Activated CD4-positive, alpha-beta T cell treated with anti-CD3 and anti-CD28 coated beads for 24 hours (primary cell): ENCODE results near the gene TAF1C.

Experiments used
- DNase-seq, 2 donors: peaks; one replicate each; pipeline ENCODE4 v3.0.0-alpha.2; 2020; ENCODE audit warnings: low read depth in 2 of 2

Gene TAF1C

GRCh38 chr16:84161037-84161436 lies 25.8 kb downstream of the TAF1C start:
- no peak for DNase-seq

DNA sequence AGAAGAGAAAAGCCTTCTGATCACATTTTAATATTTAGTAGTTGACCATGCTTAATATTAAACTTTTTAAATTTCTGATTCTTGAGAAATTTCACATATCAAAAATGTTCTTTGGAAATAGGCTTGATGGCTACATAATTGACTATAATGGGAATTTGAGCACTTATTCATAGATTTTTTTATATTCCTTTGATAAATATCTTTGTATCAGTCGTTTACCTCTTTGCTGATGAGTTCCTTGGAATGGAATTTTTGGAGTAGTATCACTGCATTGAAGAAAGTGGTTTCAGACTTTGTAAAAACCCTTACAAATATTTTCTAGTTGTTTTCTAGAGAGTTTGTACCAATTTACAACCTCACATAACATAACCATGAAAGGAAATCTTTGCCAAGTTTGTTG lies 27.1 kb downstream of the TAF1C start:
- DNase-seq: no peak

- no peak for DNase-seq
These were observed 27.9 kb downstream of the TAF1C start for GRCh38 chr16:84159007-84159406.

GRCh38 chr16:84156342-84156784 lies 30.5 kb downstream of the TAF1C start:
- no peak for DNase-seq

DNA sequence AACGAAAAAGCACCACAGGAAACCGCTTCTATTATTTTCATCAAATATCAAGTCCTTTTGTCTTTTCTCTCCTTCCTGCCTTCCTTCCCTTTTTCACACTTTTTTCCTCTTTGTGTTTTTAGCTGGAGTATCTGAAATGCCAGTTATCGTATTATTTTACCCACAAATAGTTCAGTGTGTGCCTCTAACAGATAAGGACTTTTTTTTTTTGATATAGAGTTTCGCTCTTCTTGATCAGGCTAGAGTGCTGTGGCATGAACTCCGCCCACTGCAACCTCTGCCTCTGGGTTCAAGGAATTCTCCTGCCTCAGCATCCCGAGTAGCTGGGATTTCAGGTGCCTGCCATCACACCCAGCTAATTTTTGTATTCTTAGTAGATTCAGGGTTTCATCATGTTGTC lies 31.1 kb downstream of the TAF1C start:
- DNase-seq: no peak

GRCh38 chr16:84155226-84155625 lies 31.6 kb downstream of the TAF1C start:
- DNase-seq: no peak

- no peak for DNase-seq
These were observed 33.1 kb downstream of the TAF1C start for GRCh38 chr16:84153660-84154214.

DNA sequence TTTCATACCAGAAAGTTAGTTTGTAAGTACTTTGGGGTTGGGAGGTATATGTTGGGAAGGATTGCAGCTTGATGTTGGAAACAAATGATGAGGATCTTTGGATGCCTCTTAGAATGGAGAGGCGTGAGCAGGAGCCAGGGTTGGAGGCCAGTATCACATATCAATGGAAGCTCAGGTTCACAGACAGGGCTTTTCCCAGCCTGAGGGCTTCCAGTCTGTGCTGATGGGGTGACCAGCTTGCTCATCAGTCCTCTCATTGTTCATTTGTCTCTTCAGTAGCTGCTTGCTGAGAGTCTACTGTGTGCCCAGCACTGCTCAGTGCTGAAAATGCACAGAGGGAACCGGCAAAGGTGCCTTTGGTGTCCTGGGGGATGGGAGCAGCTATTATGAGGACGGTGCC lies 35.9 kb downstream of the TAF1C start:
- DNase-seq: no peak

GRCh38 chr16:84144859-84145639 lies 41.8 kb downstream of the TAF1C start, which contains the start of the genes DNAAF1 and HSDL1:
TSS of gene DNAAF1 (plus strand) at chr16:84145308. CDS start at chr16:84145441, 133 bp downstream.
TSS of gene HSDL1 (minus strand) at chr16:84145177. CDS start at chr16:84131321, 13,856 bp downstream.
- peak; percentile 92 for DNase-seq

- DNase-seq: peak in 1 of 2 donors; percentile 22
These were observed 42.5 kb downstream of the TAF1C start for GRCh38 chr16:84144209-84144858.

DNA sequence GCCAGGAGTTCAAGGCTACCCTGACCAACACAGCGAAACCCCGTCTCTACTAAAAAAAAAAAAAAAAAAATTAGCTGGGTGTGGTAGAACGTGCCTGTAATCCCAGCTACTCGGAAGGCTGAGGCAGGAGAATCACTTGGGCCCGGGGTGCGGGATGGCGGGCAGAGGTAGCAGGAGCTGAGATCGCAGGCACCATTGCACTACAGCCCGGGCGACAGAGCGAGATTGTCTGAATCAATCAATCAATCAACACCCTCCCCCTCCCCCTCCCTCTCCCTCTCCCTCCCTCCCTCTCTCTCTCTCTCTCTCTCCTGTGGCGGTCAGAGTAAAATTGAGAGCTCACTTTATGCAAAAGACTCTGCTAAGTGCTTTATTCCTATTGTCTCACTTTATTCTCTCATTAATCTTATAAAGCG lies 43.1 kb downstream of the TAF1C start:
- no peak for DNase-seq

GRCh38 chr16:84143081-84143480 lies 43.8 kb downstream of the TAF1C start:
- DNase-seq: no peak

DNA sequence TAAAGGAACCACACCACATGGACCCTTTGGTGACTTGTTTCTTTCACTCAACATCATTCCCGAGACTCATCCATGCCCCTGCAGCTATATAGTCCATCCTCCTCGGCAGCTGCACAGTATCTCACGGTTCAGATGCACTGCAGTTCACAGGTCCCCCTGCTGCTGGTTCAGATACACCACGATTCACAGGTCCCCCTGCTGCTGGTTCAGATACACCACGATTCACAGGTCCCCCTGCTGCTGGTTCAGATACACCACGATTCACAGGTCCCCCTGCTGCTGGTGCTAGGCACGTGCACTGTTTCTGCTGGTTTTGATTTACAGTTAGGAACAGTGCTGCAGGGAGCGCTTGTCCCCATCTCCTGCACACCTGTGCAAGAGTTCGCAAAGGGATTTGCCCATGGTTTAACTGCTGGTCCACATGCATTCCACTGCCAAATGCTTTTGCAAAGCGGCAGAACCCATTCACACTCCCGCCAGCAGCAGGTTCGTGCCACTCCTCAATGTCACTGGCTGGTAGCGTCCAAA lies 45.6 kb downstream of the TAF1C start:
- DNase-seq: no peak

- no peak for DNase-seq
These were observed 47.1 kb downstream of the TAF1C start for GRCh38 chr16:84139628-84140258.

DNA sequence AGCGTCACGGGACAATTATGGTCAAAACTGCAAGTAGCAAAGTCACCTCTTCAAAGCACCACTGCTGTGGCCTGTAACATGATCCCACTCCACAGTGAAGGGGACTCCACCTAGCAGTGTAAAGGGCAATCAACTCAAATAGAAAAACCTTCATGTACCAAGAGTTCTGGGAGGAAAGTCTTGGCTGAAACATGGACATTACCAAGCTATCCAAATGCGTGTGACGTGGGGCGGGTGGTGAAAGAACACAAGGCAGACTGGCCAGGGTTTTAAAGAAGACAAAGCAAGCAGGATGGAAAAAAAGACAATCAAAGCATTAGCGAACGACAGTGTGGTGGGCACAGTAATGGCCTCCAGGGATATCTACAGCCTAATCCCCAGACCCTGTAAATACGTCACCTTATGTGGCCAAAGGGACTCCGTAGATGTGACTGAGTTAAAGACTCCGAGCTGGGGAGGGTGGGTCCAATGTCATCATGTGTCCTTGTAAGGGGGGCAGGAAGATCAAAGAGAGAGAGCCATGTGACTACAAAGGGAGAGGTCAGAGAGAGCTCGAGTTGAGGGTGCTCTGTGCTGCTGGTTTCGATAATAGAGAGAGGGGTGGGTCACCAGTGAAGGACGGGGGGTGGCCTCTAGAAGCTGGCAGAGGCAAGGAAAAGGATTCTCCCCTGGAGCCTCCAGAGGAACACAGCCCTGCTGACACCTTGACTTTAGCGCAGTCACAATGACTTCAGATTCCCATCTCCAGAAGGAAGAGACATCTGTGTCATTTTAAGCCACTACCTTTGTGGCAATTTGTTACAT lies 47.8 kb downstream of the TAF1C start:
- DNase-seq: no peak

DNA sequence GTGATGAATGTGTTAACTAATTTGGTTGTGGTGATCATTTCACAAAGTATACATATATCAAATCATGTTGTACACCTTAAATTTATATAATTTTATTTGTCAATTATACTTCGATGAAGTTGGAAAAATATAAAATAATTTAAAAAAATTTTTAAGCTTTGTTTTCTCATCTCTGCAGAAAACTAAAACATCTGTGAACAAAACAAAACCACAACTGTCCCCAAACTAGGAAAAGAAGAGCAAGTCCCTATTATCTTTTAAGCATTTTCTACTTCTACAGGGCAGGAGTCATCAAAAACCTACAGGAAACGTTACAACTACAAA lies 48.4 kb downstream of the TAF1C start:
- no peak for DNase-seq

GRCh38 chr16:84137769-84138357 lies 49.0 kb downstream of the TAF1C start:
- DNase-seq: no peak

DNA sequence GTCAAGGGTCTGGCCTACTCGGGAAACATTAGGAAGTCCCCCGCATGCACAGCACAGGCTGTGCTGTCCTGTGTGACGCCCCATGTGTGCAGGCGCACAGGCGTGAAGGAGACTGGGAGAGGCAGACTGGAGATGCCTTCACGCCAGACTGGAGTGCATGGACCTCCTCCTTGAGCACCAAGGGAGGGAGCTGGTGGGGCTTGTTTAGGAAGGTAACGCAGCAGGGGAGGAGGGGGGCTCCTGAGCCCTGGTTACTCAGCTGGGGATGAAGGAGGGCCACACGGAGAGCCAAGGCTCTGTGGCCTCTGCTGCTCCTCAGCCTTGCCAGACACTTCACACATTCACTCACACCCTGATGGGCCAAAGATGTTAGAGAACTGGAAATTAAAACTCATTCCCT lies 49.6 kb downstream of the TAF1C start:
- DNase-seq: no peak

GRCh38 chr16:84136331-84137125 lies 50.3 kb downstream of the TAF1C start:
- no peak for DNase-seq
